Hepatocyte (in vitro differentiated cells): ENCODE measurements around the gene CAMK1.

Experiments
- EZH2 ChIP-seq: fragments of 200-600 bp; sonication (generic); IDR thresholded peaks from 2 replicates; pipeline ENCODE4 v1.6.1; 2016; ENCODE audit warnings: antibody characterized with exemption, mild to moderate bottlenecking, borderline replicate concordance
- EZH2phosphoT487 ChIP-seq: fragments of 200-600 bp; sonication (generic); IDR thresholded peaks from one replicate; pipeline ENCODE4 v1.6.1; 2018; ENCODE audit warnings: antibody characterized with exemption, mild to moderate bottlenecking, low read depth, moderate library complexity; ENCODE audit not compliant: unreplicated experiment, severe bottlenecking
- TF ChIP-seq, protein P1 (sequence below): fragments of 200-600 bp; sonication (generic); IDR thresholded peaks from 2 replicates; pipeline ENCODE4 v1.5.1; 2016; ENCODE audit warnings: antibody characterized with exemption, mild to moderate bottlenecking; ENCODE audit not compliant: poor library complexity

DNA sequence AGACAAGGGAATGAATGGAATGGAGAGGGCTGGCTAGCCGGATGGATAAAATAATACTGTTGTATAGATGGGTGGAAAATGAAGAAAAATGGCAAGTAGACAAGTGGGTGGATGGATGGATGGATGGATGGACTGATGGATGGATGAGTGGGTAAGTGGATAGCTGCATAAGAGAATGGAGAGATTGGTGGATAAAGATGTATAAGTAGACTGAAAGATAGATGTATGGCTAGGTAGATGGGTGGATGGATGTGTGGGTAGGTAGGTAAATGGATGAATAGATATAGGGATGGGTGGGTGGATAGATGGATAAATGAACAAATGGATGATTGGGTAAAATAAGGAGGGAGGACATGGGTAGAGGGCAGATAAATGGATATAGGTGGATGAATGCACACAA, 52.2 kb downstream of the CAMK1 start:
- TF ChIP-seq, protein P1, sequence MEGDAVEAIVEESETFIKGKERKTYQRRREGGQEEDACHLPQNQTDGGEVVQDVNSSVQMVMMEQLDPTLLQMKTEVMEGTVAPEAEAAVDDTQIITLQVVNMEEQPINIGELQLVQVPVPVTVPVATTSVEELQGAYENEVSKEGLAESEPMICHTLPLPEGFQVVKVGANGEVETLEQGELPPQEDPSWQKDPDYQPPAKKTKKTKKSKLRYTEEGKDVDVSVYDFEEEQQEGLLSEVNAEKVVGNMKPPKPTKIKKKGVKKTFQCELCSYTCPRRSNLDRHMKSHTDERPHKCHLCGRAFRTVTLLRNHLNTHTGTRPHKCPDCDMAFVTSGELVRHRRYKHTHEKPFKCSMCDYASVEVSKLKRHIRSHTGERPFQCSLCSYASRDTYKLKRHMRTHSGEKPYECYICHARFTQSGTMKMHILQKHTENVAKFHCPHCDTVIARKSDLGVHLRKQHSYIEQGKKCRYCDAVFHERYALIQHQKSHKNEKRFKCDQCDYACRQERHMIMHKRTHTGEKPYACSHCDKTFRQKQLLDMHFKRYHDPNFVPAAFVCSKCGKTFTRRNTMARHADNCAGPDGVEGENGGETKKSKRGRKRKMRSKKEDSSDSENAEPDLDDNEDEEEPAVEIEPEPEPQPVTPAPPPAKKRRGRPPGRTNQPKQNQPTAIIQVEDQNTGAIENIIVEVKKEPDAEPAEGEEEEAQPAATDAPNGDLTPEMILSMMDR, result no peak
- TF ChIP-seq EZH2 (no peak), EZH2phosphoT487 (no peak)
